Sigmoid colon (tissue), 7 donors: Measurements from ENCODE around the gene SCUBE1. TPM values are rescaled to one million over a fixed set of nuclear protein-coding genes. Genes with fewer than 3 reads are reported as not detected.

Experiments
- DNase-seq: peaks from one replicate; pipeline ENCODE4 v3.0.0-alpha.2; 2019
- H3K27ac ChIP-seq, 4 donors: fragments of 200-600 bp; sonication (generic); one replicate each; pipeline ENCODE4 v1.5.1; 2016 to 2019; ENCODE audit warnings: mild to moderate bottlenecking in 1 of 4
- H3K27me3 ChIP-seq, 3 donors: fragments of 200-600 bp; sonication (generic); one replicate each; pipeline ENCODE4 v1.5.1; 2019; ENCODE audit warnings: mild to moderate bottlenecking in 1 of 3
- H3K36me3 ChIP-seq, 4 donors: fragments of 200-600 bp; sonication (generic); one replicate each; pipeline ENCODE4 v1.5.1; 2016 to 2019
- H3K4me1 ChIP-seq, 4 donors: fragments of 200-600 bp; sonication (generic); one replicate each; pipeline ENCODE4 v1.5.1; 2017 to 2019
- H3K4me3 ChIP-seq, 4 donors: fragments of 200-600 bp; sonication (generic); one replicate each; pipeline ENCODE4 v1.5.1; 2017 to 2019; ENCODE audit warnings: mild to moderate bottlenecking in 2 of 4, moderate library complexity in 1 of 4
- H3K9me3 ChIP-seq, 4 donors: fragments of 200-600 bp in 3 of 4; sonication (generic) in 3 of 4; one replicate each; pipeline versions ENCODE4 v1.5.1 to v1.6.1; 2013 to 2019
- CTCF ChIP-seq, 4 experiments: fragments of 450-650 bp in 3 of 4; fragments of 200-600 bp in 1 of 4; IDR thresholded peaks; one replicate each; pipeline ENCODE4 v1.5.1; 2016 to 2019; ENCODE audit warnings: antibody characterized with exemption in 4 of 4, mild to moderate bottlenecking in 3 of 4, moderate library complexity in 2 of 4
- EP300 ChIP-seq, 4 donors: sonication (generic); formaldehyde crosslinking; IDR thresholded peaks; one replicate each; pipeline ENCODE4 v1.6.1; 2017; ENCODE audit warnings: antibody characterized with exemption in 4 of 4
- POLR2A ChIP-seq, 2 donors: fragments of 450-650 bp; IDR thresholded peaks; one replicate each; pipeline ENCODE4 v1.6.1; 2016; ENCODE audit warnings: antibody characterized with exemption in 2 of 2, mild to moderate bottlenecking in 2 of 2, moderate library complexity in 2 of 2
- POLR2AphosphoS5 ChIP-seq, 4 donors: sonication (generic); formaldehyde crosslinking; IDR thresholded peaks; one replicate each; pipeline ENCODE4 v1.6.1; 2017; ENCODE audit warnings: antibody characterized with exemption in 4 of 4
- WGBS, 2 donors: extraction: QIAGEN DNeasy Blood & Tissue Kit; methylation state at CpG; one replicate each; pipeline ENCODE4 v1.1.7; 2013; 5-methylcytosine and 5-hydroxymethylcytosine counted together
- intact Hi-C: fragments of 100-400 bp; cut with DNase I; formaldehyde crosslinking; loops from one replicate; pipeline ENCODE4 v1.15.1; 2023
- polyA plus RNA-seq, 3 donors: library from polyadenylated mRNA; stranded (reverse); fragments of 200-250 nt; gene quantifications; one replicate each; pipeline ENCODE4 v1.2.3, GENCODE V29; 2013
- total RNA-seq, 4 donors: library from RNA; depleted of rRNA; stranded (reverse); fragments of >200 nt; gene quantifications; one replicate each; pipeline ENCODE4 v1.1.0, GENCODE V29; 2016
- donor health status: healthy with polysubstance abuse.
- donor health status: Bipolar disorder and iron deficiency.
- donor health status: healthy.

SCUBE1 gene
- total and polyA plus RNA-seq, 7 donors = 0.23 to 1.1 (median 0.55) TPM

DNA sequence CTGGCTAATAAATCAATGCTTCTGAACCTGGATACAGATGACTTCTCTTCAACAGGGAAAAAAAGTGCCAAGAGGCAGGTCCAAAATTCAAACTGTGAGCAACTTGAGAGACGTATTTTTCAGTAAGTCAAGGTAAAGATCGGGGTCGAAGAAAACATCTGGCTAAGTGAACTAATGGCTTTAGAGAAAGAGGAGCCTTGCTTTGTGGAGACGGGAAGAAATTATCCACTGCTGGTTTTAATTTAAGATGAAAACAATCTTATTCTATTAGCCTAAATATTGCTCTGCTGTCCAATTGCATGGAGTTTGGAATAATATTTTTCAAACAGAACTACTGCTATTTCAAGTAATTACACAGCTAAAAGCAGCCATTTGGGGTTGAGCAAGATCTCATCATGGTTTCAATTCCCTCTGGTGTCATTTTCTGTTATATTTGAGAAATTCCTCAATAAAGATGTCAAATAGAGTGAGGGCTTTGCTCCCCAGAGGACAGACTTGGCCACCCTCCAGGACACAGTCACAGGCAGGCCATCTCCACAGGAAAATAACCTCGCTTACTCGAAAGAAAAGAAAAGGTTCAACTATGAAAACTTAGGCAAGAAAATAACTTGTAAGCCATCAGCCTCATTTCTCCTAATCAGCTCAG, 29.8 kb downstream of the SCUBE1 start:
- DNase-seq = peak; percentile 88
- Histone ChIP-seq H3K36me3 (no peaks in the 10 kb centered on the region), H3K27ac (peak overlapping the region in 1 of 4 donors; percentile 65), H3K4me1 (peaks cover 0 to 19% (median 2%) of the 10 kb centered on the region in 4 donors), H3K9me3 (no peaks in the 10 kb centered on the region), H3K27me3 (no peaks in the 10 kb centered on the region), H3K4me3 (no peak overlapping the region)
- intact Hi-C loops = no loop called here
- peak in 2 of 4 donors; percentile 32 to 57 for TF ChIP-seq POLR2AphosphoS5 (IDR thresholded peaks at IDR 0.05)
- TF ChIP-seq CTCF (IDR thresholded peaks at IDR 0.05) = no peak
- TF ChIP-seq EP300 (IDR thresholded peaks at IDR 0.05) = no peak
- no peak for TF ChIP-seq POLR2A (IDR thresholded peaks at IDR 0.05)
- WGBS, 2 donors = 81 to 86% methylated on average over 6 of the region's 6 CpGs

GRCh38 chr22:43312608-43313007, 30.6 kb downstream of the SCUBE1 start:
- peaks cover 0 to 19% (median 2%) of the 10 kb centered on the region in 4 donors for H3K4me1 ChIP-seq
- 86 to 89% methylated on average over 10 of the region's 10 CpGs for WGBS, 2 donors
- H3K9me3 ChIP-seq = no peaks in the 10 kb centered on the region
- no peak overlapping the region for H3K4me3 ChIP-seq
- DNase-seq = no peak
- no peaks in the 10 kb centered on the region for H3K36me3 ChIP-seq
- H3K27ac ChIP-seq = peak overlapping the region in 1 of 4 donors; percentile 41
- intact Hi-C loops = no loop called here
- H3K27me3 ChIP-seq = no peaks in the 10 kb centered on the region
- TF ChIP-seq EP300 (IDR thresholded peaks at IDR 0.05) (no peak), CTCF (IDR thresholded peaks at IDR 0.05) (no peak), POLR2AphosphoS5 (IDR thresholded peaks at IDR 0.05) (no peak), POLR2A (IDR thresholded peaks at IDR 0.05) (no peak)

- 100% methylated on average over 1 of the region's 1 CpG for WGBS, 2 donors
- Histone ChIP-seq H3K27ac (no peak overlapping the region), H3K9me3 (no peaks in the 10 kb centered on the region), H3K36me3 (no peaks in the 10 kb centered on the region), H3K4me1 (peaks cover 0 to 24% (median 7%) of the 10 kb centered on the region in 4 donors), H3K27me3 (no peaks in the 10 kb centered on the region), H3K4me3 (no peak overlapping the region)
- intact Hi-C loops = no loop called here
- DNase-seq = no peak
- no peak for TF ChIP-seq POLR2A (IDR thresholded peaks at IDR 0.05)
- no peak for TF ChIP-seq CTCF (IDR thresholded peaks at IDR 0.05)
- no peak for TF ChIP-seq POLR2AphosphoS5 (IDR thresholded peaks at IDR 0.05)
- TF ChIP-seq EP300 (IDR thresholded peaks at IDR 0.05) = no peak
Observed at GRCh38 chr22:43310798-43311197, 32.4 kb downstream of the SCUBE1 start.

- Histone ChIP-seq H3K4me3 (no peak overlapping the region), H3K36me3 (no peaks in the 10 kb centered on the region), H3K4me1 (peaks cover 0 to 29% (median 11%) of the 10 kb centered on the region in 4 donors), H3K27me3 (no peaks in the 10 kb centered on the region), H3K27ac (peak overlapping the region in 1 of 4 donors; percentile 78), H3K9me3 (no peaks in the 10 kb centered on the region)
- DNase-seq = no peak
- intact Hi-C loops = no loop called here
- 83 to 87% methylated on average over 5 of the region's 5 CpGs for WGBS, 2 donors
- TF ChIP-seq POLR2A (IDR thresholded peaks at IDR 0.05) = no peak
- TF ChIP-seq EP300 (IDR thresholded peaks at IDR 0.05) = no peak
- no peak for TF ChIP-seq POLR2AphosphoS5 (IDR thresholded peaks at IDR 0.05)
- no peak for TF ChIP-seq CTCF (IDR thresholded peaks at IDR 0.05)
Observed at GRCh38 chr22:43310311-43310710, 32.9 kb downstream of the SCUBE1 start.
